NCI-H748 (cell line): ENCODE data around the gene KCNA1.

ENCODE experiments used
- DNase-seq: peaks from one replicate; lab custom pipeline; 2025; ENCODE audit not compliant: unreplicated experiment; lab: John Stamatoyannopoulos, UW

The KCNA1 gene

DNA sequence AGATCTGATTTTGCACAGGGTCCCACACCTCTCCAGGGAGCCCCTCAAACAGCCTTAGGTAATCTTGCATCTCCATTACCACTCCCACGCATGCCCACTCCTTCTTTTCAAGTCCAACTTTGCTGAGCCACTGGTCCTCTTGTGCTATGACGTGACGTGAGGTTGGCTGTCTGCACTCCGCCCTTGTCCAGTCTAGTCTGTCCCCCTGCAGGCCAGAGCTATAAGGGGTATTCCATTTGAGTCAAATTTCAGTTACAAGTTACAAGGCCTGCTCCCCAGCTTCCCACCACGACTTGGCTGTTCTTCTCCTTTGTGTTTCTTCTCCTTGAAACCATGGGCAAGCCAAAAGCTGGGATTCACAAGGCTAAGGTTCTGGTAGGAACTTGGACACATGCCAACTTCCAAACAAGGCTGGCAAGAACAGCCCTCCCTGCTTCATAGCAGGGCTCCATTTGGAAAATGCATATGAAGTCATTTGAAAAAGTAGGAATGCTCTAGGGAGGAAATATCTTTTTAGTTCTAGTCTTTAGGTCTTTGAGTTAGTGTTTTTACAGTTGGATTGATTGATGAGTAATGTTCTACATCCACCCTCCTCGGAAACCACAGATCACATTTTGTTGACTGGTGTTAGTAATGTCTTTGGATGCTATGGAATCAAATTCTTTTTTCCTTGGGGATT, 49.1 kb downstream of the KCNA1 start:
- DNase-seq: no peak

DNA sequence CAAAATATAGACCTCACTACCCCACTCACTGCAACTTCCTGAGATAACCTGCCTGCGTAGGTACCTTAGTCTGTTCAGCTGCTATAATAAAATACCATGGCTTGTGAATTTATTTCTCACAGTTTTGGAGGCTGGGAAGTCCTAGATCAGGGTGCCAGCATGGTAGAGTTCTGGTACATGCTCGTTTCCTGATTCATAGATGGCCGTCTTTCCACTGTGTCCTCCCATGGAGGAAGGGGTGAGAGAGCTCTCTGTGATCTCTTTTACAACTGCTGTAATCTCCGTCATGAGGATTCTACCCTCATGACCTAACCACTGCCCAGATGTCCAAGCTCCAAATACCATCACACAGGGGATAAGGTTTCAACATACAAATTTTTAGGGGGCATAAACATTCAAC, 49.7 kb downstream of the KCNA1 start:
- no peak for DNase-seq

DNA sequence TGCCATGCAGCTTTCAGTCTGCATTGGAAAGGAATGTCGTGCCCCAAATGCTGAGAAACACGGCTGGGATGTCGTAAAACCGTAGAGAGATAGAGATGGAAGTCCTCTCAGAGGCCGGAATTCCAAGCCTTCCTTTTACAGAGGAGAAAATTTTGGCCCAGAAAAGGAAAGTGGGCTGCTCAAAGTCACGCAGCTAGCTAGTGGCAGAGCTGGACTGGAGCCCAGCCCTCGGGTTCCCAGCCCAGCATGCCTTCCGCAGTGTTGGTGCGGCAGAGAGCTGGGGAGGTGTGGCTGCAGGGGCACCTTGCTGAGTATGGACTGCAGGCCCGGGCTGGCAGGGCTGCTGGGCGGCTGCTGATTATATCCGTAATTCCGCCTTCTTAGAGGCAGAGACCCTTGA, 50.3 kb downstream of the KCNA1 start:
- no peak for DNase-seq

DNA sequence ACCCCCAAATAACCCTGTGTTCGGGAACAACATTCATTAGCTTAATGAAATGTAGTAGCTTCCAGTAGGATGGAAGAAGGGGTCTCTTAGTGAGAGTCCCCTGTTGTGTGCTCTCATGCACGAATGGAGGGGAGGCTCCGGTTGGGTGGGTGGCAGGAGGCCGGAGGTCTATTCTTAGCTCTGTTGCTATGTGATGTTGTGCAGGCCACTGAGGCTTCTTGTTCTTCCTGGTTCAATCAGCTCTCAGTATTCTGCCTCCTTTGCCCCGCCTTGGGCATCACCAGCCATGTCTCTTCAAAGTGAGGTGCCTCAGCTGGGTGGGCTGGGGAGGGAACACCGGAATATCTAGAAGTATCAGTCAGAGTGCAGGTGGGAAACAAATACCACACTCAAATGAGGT, 50.8 kb downstream of the KCNA1 start:
- DNase-seq: no peak

DNA sequence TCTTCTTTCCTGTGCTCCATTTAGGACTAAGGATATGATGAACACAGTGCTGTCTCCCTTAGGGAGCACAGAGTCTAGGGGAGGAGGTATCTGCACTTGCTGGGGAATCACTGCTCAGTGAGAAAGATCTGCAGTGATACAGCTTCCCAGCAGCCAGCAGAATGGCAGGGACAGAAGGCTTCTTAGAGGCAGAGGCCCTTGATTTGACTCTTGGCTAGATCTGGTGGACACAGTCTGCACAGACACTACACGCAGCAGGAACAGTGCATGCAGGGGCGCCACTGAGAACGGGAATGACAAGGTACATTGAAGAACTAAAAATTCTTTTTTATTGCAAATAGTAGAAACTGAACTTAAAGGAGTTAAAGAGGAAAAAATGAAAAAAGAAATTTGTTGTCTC, 51.6 kb downstream of the KCNA1 start:
- DNase-seq: no peak

DNA sequence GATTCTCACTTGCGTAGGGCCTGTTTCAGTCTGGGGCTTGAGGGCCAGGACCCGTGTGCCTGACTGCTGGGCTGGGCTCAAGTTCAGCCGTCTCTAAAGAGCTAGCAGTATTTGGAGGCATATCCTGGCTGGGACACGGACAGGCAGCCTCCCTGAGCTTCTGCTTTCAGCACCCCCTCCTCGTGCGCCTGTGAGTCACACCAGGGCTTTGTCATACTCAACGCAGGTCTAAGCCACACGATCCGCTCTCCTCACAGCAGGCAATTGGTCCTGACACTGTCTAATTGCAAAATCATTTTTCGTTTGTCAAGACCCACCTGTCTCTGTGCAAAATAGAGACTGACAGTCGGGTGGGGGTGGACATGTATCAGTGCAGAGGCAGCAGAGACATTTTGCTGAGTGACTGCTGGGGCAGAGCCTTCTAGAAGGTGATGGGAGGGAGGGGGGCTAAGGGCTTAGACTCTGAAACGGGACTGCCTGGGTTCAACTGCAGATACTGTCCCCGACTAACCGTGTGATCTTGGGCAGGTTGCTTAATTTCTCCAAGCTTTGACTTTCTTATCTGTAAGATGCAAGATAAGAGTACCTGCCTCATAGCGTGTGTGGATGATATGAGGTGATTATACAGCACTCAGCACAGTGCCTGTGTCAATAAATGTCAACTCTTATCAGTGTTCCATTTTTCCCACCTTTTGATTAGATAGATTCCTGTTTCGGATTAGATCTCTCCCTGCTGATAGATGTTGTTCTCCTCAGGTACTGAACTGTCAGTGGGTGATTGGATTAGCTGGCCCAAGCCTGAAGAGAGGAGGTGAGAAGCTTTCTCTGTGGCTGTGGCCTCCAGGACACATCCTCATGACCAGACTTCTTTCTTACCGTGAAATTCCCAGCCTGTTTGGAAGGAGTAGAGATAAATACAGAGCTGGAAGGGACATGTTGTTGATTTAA, 53.1 kb downstream of the KCNA1 start:
- DNase-seq: peak; percentile 8
